ENCODE results near the gene UTP15.

UTP15 gene

DNA sequence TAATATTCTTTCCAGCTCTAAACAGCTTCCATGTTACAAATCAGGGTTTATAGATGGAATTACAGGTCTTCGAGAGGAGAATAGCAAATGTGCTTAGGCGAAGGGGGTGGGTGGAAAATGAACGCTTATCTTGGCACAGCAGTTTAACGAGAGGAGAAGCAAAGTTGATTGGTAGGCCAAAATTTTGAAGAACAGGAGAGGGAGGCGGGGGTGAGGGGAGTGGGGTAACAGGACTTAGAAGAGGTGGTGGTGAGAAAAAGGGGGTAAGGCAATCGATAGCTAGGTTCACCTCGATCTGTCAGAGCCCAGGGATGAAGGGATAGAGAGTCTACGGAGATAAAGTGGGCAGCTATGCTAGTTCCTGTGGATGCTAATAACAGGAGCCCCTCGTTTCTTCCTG, 868 bp upstream of the UTP15 start:
- DNase-seq (ENCODE audit: low read depth): peak; percentile 12
- TF ChIP-seq, protein P1, sequence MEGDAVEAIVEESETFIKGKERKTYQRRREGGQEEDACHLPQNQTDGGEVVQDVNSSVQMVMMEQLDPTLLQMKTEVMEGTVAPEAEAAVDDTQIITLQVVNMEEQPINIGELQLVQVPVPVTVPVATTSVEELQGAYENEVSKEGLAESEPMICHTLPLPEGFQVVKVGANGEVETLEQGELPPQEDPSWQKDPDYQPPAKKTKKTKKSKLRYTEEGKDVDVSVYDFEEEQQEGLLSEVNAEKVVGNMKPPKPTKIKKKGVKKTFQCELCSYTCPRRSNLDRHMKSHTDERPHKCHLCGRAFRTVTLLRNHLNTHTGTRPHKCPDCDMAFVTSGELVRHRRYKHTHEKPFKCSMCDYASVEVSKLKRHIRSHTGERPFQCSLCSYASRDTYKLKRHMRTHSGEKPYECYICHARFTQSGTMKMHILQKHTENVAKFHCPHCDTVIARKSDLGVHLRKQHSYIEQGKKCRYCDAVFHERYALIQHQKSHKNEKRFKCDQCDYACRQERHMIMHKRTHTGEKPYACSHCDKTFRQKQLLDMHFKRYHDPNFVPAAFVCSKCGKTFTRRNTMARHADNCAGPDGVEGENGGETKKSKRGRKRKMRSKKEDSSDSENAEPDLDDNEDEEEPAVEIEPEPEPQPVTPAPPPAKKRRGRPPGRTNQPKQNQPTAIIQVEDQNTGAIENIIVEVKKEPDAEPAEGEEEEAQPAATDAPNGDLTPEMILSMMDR (conservative IDR thresholded peaks at IDR 0.05; ENCODE audit: low read length): no peak
- peak overlapping the region; percentile 93 for H3K4me3 ChIP-seq (ENCODE audit: low read length)

- TF ChIP-seq, protein P1 (conservative IDR thresholded peaks at IDR 0.05; ENCODE audit: low read length): no peak
- DNase-seq (ENCODE audit: low read depth): no peak
- peak overlapping the region; percentile 93 for H3K4me3 ChIP-seq (ENCODE audit: low read length)
These were observed 515 bp downstream of the UTP15 start for GRCh38 chr5:73565969-73566547.

GRCh38 chr5:73582285-73583145, 17.0 kb downstream of the UTP15 start:
- DNase-seq (ENCODE audit: low read depth): no peak
- H3K4me3 ChIP-seq (ENCODE audit: low read length): no peak overlapping the region
- TF ChIP-seq, protein P1 (conservative IDR thresholded peaks at IDR 0.05; ENCODE audit: low read length): no peak

DNA sequence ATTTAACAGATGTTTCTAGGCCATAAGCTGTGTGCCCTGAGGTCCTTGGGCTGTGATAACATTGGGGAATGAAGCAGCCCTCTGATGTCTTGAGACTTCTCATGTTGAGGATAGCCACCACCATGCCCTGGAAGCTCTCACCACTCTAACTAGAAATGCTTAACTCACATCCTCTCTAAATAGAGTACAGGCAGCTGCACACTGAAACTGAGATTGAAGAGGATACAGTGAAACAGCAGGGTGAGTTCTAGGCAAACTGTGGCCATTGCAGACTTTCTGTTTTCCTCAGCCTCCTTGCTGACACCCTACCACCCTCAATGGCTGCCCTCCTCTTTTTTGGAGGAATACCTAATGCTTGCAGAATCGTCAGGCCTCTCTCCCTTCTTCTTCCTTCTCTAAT, 22.4 kb downstream of the UTP15 start:
- TF ChIP-seq, protein P1 (conservative IDR thresholded peaks at IDR 0.05; ENCODE audit: low read length): no peak
- no peak for DNase-seq (ENCODE audit: low read depth)
- H3K4me3 ChIP-seq (ENCODE audit: low read length): no peak overlapping the region

GRCh38 chr5:73591102-73591695, 25.7 kb downstream of the UTP15 start:
- TF ChIP-seq, protein P1 (conservative IDR thresholded peaks at IDR 0.05; ENCODE audit: low read length): peak; percentile 84
- peak; percentile 90 for DNase-seq (ENCODE audit: low read depth)
- no peak overlapping the region for H3K4me3 ChIP-seq (ENCODE audit: low read length)

DNA sequence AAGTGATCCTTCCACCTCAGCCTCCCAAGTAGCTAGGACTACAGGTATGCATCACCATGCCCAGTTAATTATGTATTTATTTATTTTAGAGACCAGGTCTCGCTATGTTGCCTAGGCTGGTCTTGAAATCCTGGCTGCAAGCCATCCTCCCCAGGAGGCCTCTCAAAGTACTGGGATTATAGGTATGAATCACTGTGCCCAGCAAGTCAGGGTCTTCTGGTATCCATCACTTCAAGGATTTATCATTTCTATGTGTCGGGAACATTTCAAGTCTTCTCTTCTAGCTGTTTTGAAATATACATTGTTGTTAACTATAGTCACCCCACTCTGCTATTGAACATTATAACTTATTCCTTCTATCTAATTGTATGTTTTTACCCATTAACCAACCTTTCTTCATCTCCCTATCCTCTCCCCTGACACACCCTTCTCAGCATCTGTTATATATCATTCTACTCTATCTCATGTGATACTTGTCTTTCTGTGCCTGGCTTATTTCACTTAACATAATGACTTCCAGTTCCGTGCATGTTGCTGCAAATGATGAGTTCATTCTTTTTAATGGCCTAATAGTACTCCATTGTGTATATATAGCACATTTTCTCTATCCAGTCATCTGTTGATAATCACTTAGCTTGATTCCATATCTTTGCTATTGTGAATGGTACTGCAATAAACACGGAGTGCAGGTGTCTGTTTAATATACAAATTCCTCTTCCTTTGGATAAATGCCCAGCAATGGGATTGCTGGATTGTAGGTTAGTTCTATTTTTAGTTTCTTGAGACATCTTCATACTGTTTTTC, 26.4 kb downstream of the UTP15 start:
- no peak overlapping the region for H3K4me3 ChIP-seq (ENCODE audit: low read length)
- TF ChIP-seq, protein P1 (conservative IDR thresholded peaks at IDR 0.05; ENCODE audit: low read length): no peak
- peak; percentile 49 for DNase-seq (ENCODE audit: low read depth)
